ENCODE data around the gene ZBTB14.

ZBTB14 gene

GRCh38 chr18:5311301-5311989, 15.9 kb upstream of the ZBTB14 start:
- TF ChIP-seq RARB (CRISPR knock-in tag; IDR thresholded peaks at IDR 0.05) (no peak), ZNF8 (CRISPR knock-in tag; IDR thresholded peaks at IDR 0.05) (no peak), POU6F1 (CRISPR knock-in tag; IDR thresholded peaks at IDR 0.05; ENCODE audit: borderline replicate concordance, low read depth) (no peak), ZNF70 (CRISPR knock-in tag; IDR thresholded peaks at IDR 0.05) (no peak), GLIS3 (CRISPR knock-in tag; IDR thresholded peaks at IDR 0.05) (no peak), OSR1 (CRISPR knock-in tag; IDR thresholded peaks at IDR 0.05) (no peak), ZNF565 (CRISPR knock-in tag; conservative IDR thresholded peaks at IDR 0.05; ENCODE audit: low read depth) (no peak), ZC3H10 (CRISPR knock-in tag; IDR thresholded peaks at IDR 0.05) (no peak), ESRRG (CRISPR knock-in tag; IDR thresholded peaks at IDR 0.05) (no peak), PATZ1 (CRISPR knock-in tag; IDR thresholded peaks at IDR 0.05; ENCODE audit: borderline replicate concordance) (no peak), ZFP30 (CRISPR knock-in tag; IDR thresholded peaks at IDR 0.05) (no peak), SNAI2 (CRISPR knock-in tag; IDR thresholded peaks at IDR 0.05) (no peak), TCF4 (CRISPR knock-in tag; IDR thresholded peaks at IDR 0.05; ENCODE audit: borderline replicate concordance) (no peak), PPARA (CRISPR knock-in tag; IDR thresholded peaks at IDR 0.05; ENCODE audit: borderline replicate concordance) (no peak), ISL1 (CRISPR knock-in tag; IDR thresholded peaks at IDR 0.05) (no peak), CREB5 (CRISPR knock-in tag; IDR thresholded peaks at IDR 0.05; ENCODE audit: low read depth) (no peak), ARNTL (CRISPR knock-in tag; IDR thresholded peaks at IDR 0.05; ENCODE audit: borderline replicate concordance, low read depth) (no peak)
- no peak for ATAC-seq

- TF ChIP-seq PPARA (CRISPR knock-in tag; IDR thresholded peaks at IDR 0.05; ENCODE audit: borderline replicate concordance): no peak
- no peak; the same call in 1 of the 3 replicates for ATAC-seq
These were observed 14.5 kb upstream of the ZBTB14 start for GRCh38 chr18:5309888-5310470.

- no peak for TF ChIP-seq PATZ1 (CRISPR knock-in tag; IDR thresholded peaks at IDR 0.05; ENCODE audit: borderline replicate concordance)
- TF ChIP-seq ZFP30 (CRISPR knock-in tag; IDR thresholded peaks at IDR 0.05): no peak
- ATAC-seq: no peak
These were observed 10.3 kb upstream of the ZBTB14 start for GRCh38 chr18:5305835-5306234.

GRCh38 chr18:5304232-5304631, 8.7 kb upstream of the ZBTB14 start:
- TF ChIP-seq ISL1 (CRISPR knock-in tag; IDR thresholded peaks at IDR 0.05): no peak
- no peak for ATAC-seq

- TF ChIP-seq POU6F1 (CRISPR knock-in tag; IDR thresholded peaks at IDR 0.05; ENCODE audit: borderline replicate concordance, low read depth): no peak
- no peak for TF ChIP-seq GLIS3 (CRISPR knock-in tag; IDR thresholded peaks at IDR 0.05)
- TF ChIP-seq PATZ1 (CRISPR knock-in tag; IDR thresholded peaks at IDR 0.05; ENCODE audit: borderline replicate concordance): no peak
- no peak for TF ChIP-seq ZNF8 (CRISPR knock-in tag; IDR thresholded peaks at IDR 0.05)
- no peak for ATAC-seq
These were observed 8.1 kb upstream of the ZBTB14 start for GRCh38 chr18:5303636-5304035.

All from SK-N-SH treated with all-trans-retinoic acid at 6 μM for 48 hours (cell line).